IMR-90 (cell line): ENCODE data around the gene SLC7A9. TPM values are rescaled to one million over a fixed set of nuclear protein-coding genes. Genes with fewer than 3 reads are reported as not detected.
A peak's percentile ranks its signal among the peaks of the same experiment; 100 is the strongest.

Experiments used
- ATAC-seq: fragments of 200-7000 bp; cut with Tn5 transposase; 2 replicates; pipeline ENCODE4 v1.9.1; 2020; ENCODE audit warnings: low read depth, mild to moderate bottlenecking, moderate library complexity
- BruUV-seq: library from RNA; stranded (reverse); fragments of 400-500 nt; replicated peaks from 2 replicates; lab custom pipeline; 2021; lab: Mats Ljungman, UMichigan
- CTCF ChIA-PET: fragments of 300-600 bp; formaldehyde crosslinking; extraction: SDS; loops from one replicate; lab custom pipeline; 2021; ENCODE audit warnings: antibody characterized with exemption; lab: Yijun Ruan, JAX
- POLR2A ChIA-PET: fragments of 300-600 bp; sonication (Branson Sonifier 250); formaldehyde crosslinking; loops from one replicate; lab custom pipeline; 2022; ENCODE audit warnings: antibody characterized with exemption; ENCODE audit not compliant: unreplicated experiment; lab: Charles Lee
- DNase-seq: peaks from one replicate; pipeline ENCODE4 v3.0.0; 2013
- H2AFZ ChIP-seq: replicated peaks from 2 replicates; pipeline ENCODE3; 2013; ENCODE audit warnings: low read length, mild to moderate bottlenecking; ENCODE audit not compliant: poor library complexity
- H2AK5ac ChIP-seq: 2 replicates; pipeline ENCODE4 v1.6.1; 2013; ENCODE audit warnings: low read depth, low read length, inconsistent platforms
- H2AK9ac ChIP-seq: replicated peaks from 2 replicates; pipeline ENCODE3; 2013; ENCODE audit warnings: mild to moderate bottlenecking, low read depth, low read length, moderate library complexity; ENCODE audit not compliant: poor library complexity
- H2BK120ac ChIP-seq: 2 replicates; pipeline ENCODE4 v1.6.1; 2013; ENCODE audit warnings: low read depth, low read length, inconsistent platforms
- H2BK15ac ChIP-seq: 3 replicates; pipeline ENCODE4 v1.6.1; 2013; ENCODE audit warnings: low read depth, low read length, inconsistent platforms
- H2BK20ac ChIP-seq: 2 replicates; pipeline ENCODE4 v1.6.1; 2013; ENCODE audit warnings: low read depth, mild to moderate bottlenecking, inconsistent platforms, low read length, moderate library complexity
- H2BK5ac ChIP-seq: 2 replicates; pipeline ENCODE4 v1.6.1; 2013; ENCODE audit warnings: mild to moderate bottlenecking, low read depth, low read length, inconsistent platforms; ENCODE audit not compliant: poor library complexity, severe bottlenecking
- H3K14ac ChIP-seq: replicated peaks from 2 replicates; pipeline ENCODE4 v1.6.1; 2013; ENCODE audit warnings: low read depth, low read length, inconsistent platforms
- H3K18ac ChIP-seq: 2 replicates; pipeline ENCODE4 v1.6.1; 2013; ENCODE audit warnings: low read depth, low read length, control low read depth
- H3K23ac ChIP-seq: 2 replicates; pipeline ENCODE4 v1.6.1; 2013; ENCODE audit warnings: low read depth, low read length, inconsistent platforms
- H3K27ac ChIP-seq: 2 replicates; pipeline ENCODE4 v1.5.1; 2013; ENCODE audit warnings: mild to moderate bottlenecking, control low read depth, low read length; ENCODE audit not compliant: insufficient read depth
- H3K27me3 ChIP-seq: 2 replicates; pipeline ENCODE4 v1.6.1; 2013; ENCODE audit warnings: low read length; ENCODE audit not compliant: control insufficient read depth, insufficient read depth
- H3K36me3 ChIP-seq: 2 replicates; pipeline ENCODE4 v1.6.1; 2013; ENCODE audit warnings: low read length, mixed read lengths; ENCODE audit not compliant: control insufficient read depth, insufficient read depth
- H3K4ac ChIP-seq: 2 replicates; pipeline ENCODE4 v1.6.1; 2013; ENCODE audit warnings: low read depth, low read length, inconsistent platforms
- H3K4me1 ChIP-seq: 2 replicates; pipeline ENCODE4 v1.6.1; 2013; ENCODE audit warnings: low read length, mixed read lengths; ENCODE audit not compliant: control insufficient read depth, insufficient read depth
- H3K4me2 ChIP-seq: 2 replicates; pipeline ENCODE4 v1.6.1; 2013; ENCODE audit warnings: low read depth, mild to moderate bottlenecking, control low read depth, low read length, moderate library complexity
- H3K4me3 ChIP-seq: 2 replicates; pipeline ENCODE4 v1.5.1; 2013; ENCODE audit warnings: low read depth, mild to moderate bottlenecking, control low read depth, low read length, moderate library complexity; ENCODE audit not compliant: insufficient read depth
- H3K56ac ChIP-seq: 2 replicates; pipeline ENCODE4 v1.6.1; 2013; ENCODE audit warnings: low read length, inconsistent platforms; ENCODE audit not compliant: insufficient read depth; ENCODE audit errors: extremely low read depth
- H3K79me1 ChIP-seq, 2 experiments: 2 replicates each; pipeline ENCODE4 v1.6.1; 2013; ENCODE audit warnings: low read length in 2 of 2, inconsistent platforms in 1 of 2, low read depth in 1 of 2
- H3K9ac ChIP-seq: 2 replicates; pipeline ENCODE4 v1.6.1; 2013; ENCODE audit warnings: low read depth, low read length, control low read depth
- H3K9me1 ChIP-seq: 2 replicates; pipeline ENCODE4 v1.6.1; 2013; ENCODE audit warnings: low read length, inconsistent platforms; ENCODE audit not compliant: insufficient read depth
- H3K9me3 ChIP-seq: 2 replicates; pipeline ENCODE4 v1.6.1; 2013; ENCODE audit warnings: low read length; ENCODE audit not compliant: control insufficient read depth, insufficient read depth
- H4K20me1 ChIP-seq: 2 replicates; pipeline ENCODE4 v1.6.1; 2013; ENCODE audit warnings: low read length, inconsistent platforms; ENCODE audit not compliant: insufficient read depth
- H4K5ac ChIP-seq: 2 replicates; pipeline ENCODE4 v1.6.1; 2013; ENCODE audit warnings: mild to moderate bottlenecking, low read depth, low read length, control low read depth
- H4K8ac ChIP-seq, 2 experiments: 2 replicates each; pipeline ENCODE4 v1.6.1; 2013; ENCODE audit warnings: low read depth in 2 of 2, low read length in 2 of 2, control low read depth in 1 of 2, inconsistent platforms in 1 of 2
- H4K91ac ChIP-seq: 2 replicates; pipeline ENCODE4 v1.6.1; 2013; ENCODE audit warnings: low read depth, low read length, inconsistent platforms; ENCODE audit not compliant: insufficient read depth
- BHLHE40 ChIP-seq: fragments of 150-350 bp; IDR thresholded peaks from 2 replicates; pipeline ENCODE4 v1.6.1; 2016; ENCODE audit warnings: mild to moderate bottlenecking, low read depth, low read length
- CHD1 ChIP-seq: IDR thresholded peaks from 2 replicates; pipeline ENCODE4 v1.6.1; 2012; ENCODE audit warnings: low read depth, low read length, improper control_type of control experiment
- FOS ChIP-seq: fragments of 150-350 bp; IDR thresholded peaks from 2 replicates; pipeline ENCODE4 v1.6.1; 2016; ENCODE audit warnings: low read depth, low read length
- MAFK ChIP-seq: IDR thresholded peaks from 2 replicates; pipeline ENCODE4 v1.6.1; 2012; ENCODE audit warnings: low read depth, low read length, improper control_type of control experiment
- MAZ ChIP-seq: IDR thresholded peaks from 2 replicates; pipeline ENCODE4 v1.6.1; 2012; ENCODE audit warnings: low read depth, mild to moderate bottlenecking, low read length, improper control_type of control experiment, moderate library complexity, borderline replicate concordance
- RFX5 ChIP-seq: IDR thresholded peaks from 2 replicates; pipeline ENCODE4 v1.8.0; 2012; ENCODE audit warnings: low read depth, mild to moderate bottlenecking, low read length, moderate library complexity
- SMC3 ChIP-seq: fragments of 150-350 bp; IDR thresholded peaks from 2 replicates; pipeline ENCODE4 v1.6.1; 2016; ENCODE audit warnings: low read depth, mild to moderate bottlenecking, antibody characterized with exemption, low read length, moderate library complexity
- USF2 ChIP-seq: fragments of 150-350 bp; IDR thresholded peaks from 2 replicates; pipeline ENCODE4 v1.6.1; 2017; ENCODE audit warnings: mild to moderate bottlenecking, antibody characterized with exemption, low read length, low read depth
- WGBS, 2 experiments: methylation state at CpG; one replicate each; pipeline versions ENCODE4 v1.1.5 to v1.1.7; 2013; ENCODE audit warnings: missing lambda C conversion rate in 2 of 2; ENCODE audit not compliant: insufficient read length in 1 of 2; ENCODE audit errors: extremely low coverage in 2 of 2; 5-methylcytosine and 5-hydroxymethylcytosine counted together
- dilution Hi-C: fragments of 300-500 bp; cut with HindIII; formaldehyde crosslinking; loops from one replicate; pipeline ENCODE4 v1.14.3; 2018; ENCODE audit warnings: low sequenced_read_pairs; ENCODE audit not compliant: unreplicated experiment
- in situ Hi-C: fragments of 300-500 bp; cut with MboI; formaldehyde crosslinking; loops from 3 replicates; pipeline ENCODE4 v1.14.3; 2019; ENCODE audit warnings: low sequenced_read_pairs, inconsistent platforms, mixed read lengths
- intact Hi-C: fragments of 100-400 bp; cut with micrococcal nuclease; formaldehyde crosslinking; loops from 2 replicates; pipeline ENCODE4 v1.10.0; 2022
- polyA plus RNA-seq, 3 experiments: library from polyadenylated mRNA; depleted of rRNA; stranded (reverse); fragments of >200 nt; gene quantifications; 2 replicates each; pipeline ENCODE4 v1.2.3, GENCODE V29; 2012; ENCODE audit warnings: low replicate concordance in 1 of 3
- total RNA-seq: library from RNA; depleted of rRNA; stranded (reverse); fragments of >200 nt; gene quantifications from 2 replicates; pipeline ENCODE4 v1.2.3, GENCODE V29; 2012

SLC7A9 gene
- total and polyA plus RNA-seq, 2 of the 4 experiments (the other 2 are of a cell fraction): not detected

- ATAC-seq (no peak), DNase-seq (no peak)
- Histone ChIP-seq H2BK120ac (no peak overlapping the region), H3K4ac (no peak overlapping the region), H3K27me3 (no peaks in the 10 kb centered on the region), H4K20me1 (no peaks in the 10 kb centered on the region), H4K5ac (no peak overlapping the region), H3K27ac (no peak overlapping the region), H3K14ac (no peak overlapping the region), H2BK5ac (no peak overlapping the region), H3K9me1 (no peaks in the 10 kb centered on the region), H3K23ac (no peak overlapping the region), H2AK5ac (no peak overlapping the region), H3K4me1 (no peaks in the 10 kb centered on the region), H3K9me3 (no peaks in the 10 kb centered on the region), H2BK20ac (no peak overlapping the region), H2AK9ac (no peak overlapping the region), H3K36me3 (no peaks in the 10 kb centered on the region; the same call in none of the 2 replicates), H3K79me1 (no peaks in the 10 kb centered on the region), H3K56ac (no peak overlapping the region), H4K91ac (no peak overlapping the region), H2BK15ac (no peak overlapping the region), H3K4me3 (no peak overlapping the region), H3K9ac (no peak overlapping the region), H4K8ac (no peak overlapping the region), H3K4me2 (no peak overlapping the region), H2AFZ (no peak overlapping the region), H3K18ac (no peak overlapping the region)
- intact Hi-C loops (no loop called here), in situ Hi-C loops (no loop called here), dilution Hi-C loops (no loop called here)
- 83% methylated on average over 6 of the region's 14 CpGs; no CpG with 5 or more reads in 1 of the 2 experiments for whole genome bisulfite sequencing, 2 experiments
- TF ChIP-seq MAFK (no peak), MAZ (no peak), RFX5 (no peak), FOS (no peak), CHD1 (no peak), USF2 (no peak), SMC3 (no peak), BHLHE40 (no peak)
- POLR2A ChIA-PET: no interaction called here
- CTCF ChIA-PET: no interaction called here
- TSS peak; percentile 16 for BruUV-seq
These were observed 8.6 kb upstream of the SLC7A9 start for GRCh38 chr19:32877977-32878745.
